Testis (tissue), 3 donors: ENCODE measurements around the gene DNER. TPM values are rescaled to one million over a fixed set of nuclear protein-coding genes. Genes with fewer than 3 reads are reported as not detected.

Experiments
- DNase-seq: peaks from one replicate; pipeline ENCODE4 v3.0.0-alpha.2; 2019
- H3K27ac ChIP-seq, 2 donors: fragments of 200-600 bp; sonication (generic); one replicate each; pipeline ENCODE4 v1.5.1; 2019
- H3K27me3 ChIP-seq: fragments of 200-600 bp; sonication (generic); one replicate; pipeline ENCODE4 v1.5.1; 2019
- H3K36me3 ChIP-seq: fragments of 200-600 bp; sonication (generic); one replicate; pipeline ENCODE4 v1.5.1; 2017; ENCODE audit warnings: low read depth; ENCODE audit errors: missing control alignments
- H3K4me1 ChIP-seq: fragments of 200-600 bp; sonication (generic); one replicate; pipeline ENCODE4 v1.5.1; 2019
- H3K4me3 ChIP-seq, 2 donors: fragments of 200-600 bp; sonication (generic); one replicate each; pipeline ENCODE4 v1.5.1; 2017 to 2019
- H3K9me3 ChIP-seq: fragments of 200-600 bp; sonication (generic); one replicate; pipeline ENCODE4 v1.5.1; 2017
- POLR2A ChIP-seq: fragments of 450-650 bp; IDR thresholded peaks from one replicate; pipeline ENCODE4 v1.6.1; 2017; ENCODE audit warnings: antibody characterized with exemption, mild to moderate bottlenecking, moderate library complexity
- WGBS, 2 donors: methylation state at CpG; one replicate each; pipeline ENCODE4 v1.1.5; 2018; 5-methylcytosine and 5-hydroxymethylcytosine counted together
- intact Hi-C: fragments of 100-400 bp; cut with DNase I; formaldehyde crosslinking; loops from one replicate; pipeline ENCODE4 v1.15.1; 2023; ENCODE audit warnings: low total_unique reads
- polyA plus RNA-seq: library from polyadenylated mRNA; stranded (reverse); fragments of 350-450 nt; fragmentation: Illumina TruSeq; extraction: RNeasy Lipid Tissue Mini Kit (QIAGEN cat#74804); gene quantifications from one replicate; pipeline ENCODE4 v1.2.3, GENCODE V29; 2014; ENCODE audit warnings: low read depth, low replicate concordance; ENCODE audit not compliant: insufficient read depth
- total RNA-seq, 2 donors: library from RNA; depleted of rRNA; stranded (reverse); fragments of >200 nt; gene quantifications; one replicate each; pipeline ENCODE4 v1.2.3, GENCODE V29; 2016
- TF ChIP-seq, protein P1 (sequence below), 3 experiments: fragments of 450-650 bp in 2 of 3; fragments of 200-600 bp in 1 of 3; sonication (generic) in 1 of 3; IDR thresholded peaks; one replicate each; pipeline ENCODE4 v1.5.1; 2016 to 2019; ENCODE audit warnings: antibody characterized with exemption in 3 of 3, mild to moderate bottlenecking in 2 of 3, moderate library complexity in 1 of 3

DNER gene
- total and polyA plus RNA-seq, 3 donors from 2014 or later: 2.0 to 4.8 (median 2.9) TPM

DNA sequence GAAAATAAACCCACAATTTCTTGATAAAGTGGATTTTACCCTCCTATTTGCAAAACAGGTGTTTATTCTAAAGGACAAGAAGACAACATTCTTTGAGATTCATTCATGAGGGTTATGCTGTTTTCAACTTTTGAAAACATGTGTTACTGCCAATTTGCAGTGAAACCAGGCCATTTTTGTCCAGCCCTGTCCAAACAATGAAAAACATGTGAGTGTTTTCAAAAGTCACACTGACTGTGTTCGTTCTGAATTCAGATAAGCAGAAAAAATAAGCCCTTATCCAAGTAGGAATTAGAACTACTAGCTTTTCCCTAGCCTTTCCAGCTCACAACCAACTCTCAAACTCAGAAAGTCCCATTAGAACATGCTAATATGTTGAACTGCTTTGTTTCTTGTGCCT is 295.2 kb downstream of the DNER start:
- WGBS, 2 donors: 23 to 32% methylated on average over 1 of the region's 1 CpG
- no peaks in the 10 kb centered on the region for H3K9me3 ChIP-seq
- DNase-seq: no peak
- H3K4me1 ChIP-seq: peaks cover 10% of the 10 kb centered on the region
- no peaks in the 10 kb centered on the region for H3K36me3 ChIP-seq
- TF ChIP-seq, protein P1, sequence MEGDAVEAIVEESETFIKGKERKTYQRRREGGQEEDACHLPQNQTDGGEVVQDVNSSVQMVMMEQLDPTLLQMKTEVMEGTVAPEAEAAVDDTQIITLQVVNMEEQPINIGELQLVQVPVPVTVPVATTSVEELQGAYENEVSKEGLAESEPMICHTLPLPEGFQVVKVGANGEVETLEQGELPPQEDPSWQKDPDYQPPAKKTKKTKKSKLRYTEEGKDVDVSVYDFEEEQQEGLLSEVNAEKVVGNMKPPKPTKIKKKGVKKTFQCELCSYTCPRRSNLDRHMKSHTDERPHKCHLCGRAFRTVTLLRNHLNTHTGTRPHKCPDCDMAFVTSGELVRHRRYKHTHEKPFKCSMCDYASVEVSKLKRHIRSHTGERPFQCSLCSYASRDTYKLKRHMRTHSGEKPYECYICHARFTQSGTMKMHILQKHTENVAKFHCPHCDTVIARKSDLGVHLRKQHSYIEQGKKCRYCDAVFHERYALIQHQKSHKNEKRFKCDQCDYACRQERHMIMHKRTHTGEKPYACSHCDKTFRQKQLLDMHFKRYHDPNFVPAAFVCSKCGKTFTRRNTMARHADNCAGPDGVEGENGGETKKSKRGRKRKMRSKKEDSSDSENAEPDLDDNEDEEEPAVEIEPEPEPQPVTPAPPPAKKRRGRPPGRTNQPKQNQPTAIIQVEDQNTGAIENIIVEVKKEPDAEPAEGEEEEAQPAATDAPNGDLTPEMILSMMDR (IDR thresholded peaks at IDR 0.05): no peak
- no peak for TF ChIP-seq POLR2A
- peak overlapping the region; percentile 57 to 83 for H3K27ac ChIP-seq
- no peak overlapping the region for H3K4me3 ChIP-seq
- H3K27me3 ChIP-seq: no peaks in the 10 kb centered on the region
- intact Hi-C loops: no loop called here

DNA sequence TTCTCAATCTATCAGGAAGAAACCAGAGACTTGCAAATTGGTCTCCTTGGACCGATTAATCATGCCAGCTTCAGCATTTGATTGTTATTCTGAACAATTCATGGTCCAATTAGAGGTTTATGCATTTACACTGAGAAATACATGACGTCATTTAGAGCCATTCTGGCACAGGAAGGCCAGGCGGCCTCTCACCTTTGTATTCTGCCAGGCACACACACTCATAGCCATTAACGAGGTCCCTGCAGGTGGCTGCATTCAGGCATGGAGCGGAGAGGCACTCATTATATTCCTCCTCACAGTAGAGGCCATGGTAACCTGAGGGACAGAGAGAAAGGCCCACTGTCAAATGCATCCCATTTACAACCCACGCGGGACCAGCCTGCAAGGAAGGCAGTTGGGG is 296.4 kb downstream of the DNER start:
- 77 to 83% methylated on average over 7 of the region's 7 CpGs for WGBS, 2 donors
- DNase-seq: no peak
- peak overlapping the region; percentile 57 to 83 for H3K27ac ChIP-seq

GRCh38 chr2:229417176-229417575 is 297.2 kb downstream of the DNER start:
- Histone ChIP-seq H3K4me3 (no peak overlapping the region), H3K4me1 (peaks cover 10% of the 10 kb centered on the region), H3K36me3 (no peaks in the 10 kb centered on the region), H3K27ac (peak overlapping the region; percentile 57 to 83), H3K9me3 (no peaks in the 10 kb centered on the region), H3K27me3 (no peaks in the 10 kb centered on the region)
- TF ChIP-seq, protein P1 (IDR thresholded peaks at IDR 0.05): no peak
- no peak for TF ChIP-seq POLR2A
- 47 to 80% methylated on average over 8 of the region's 8 CpGs for WGBS, 2 donors
- no peak for DNase-seq
- intact Hi-C loops: no loop called here

More for the DNA sequence above, 296.4 kb downstream of the DNER start:
- Histone ChIP-seq H3K9me3 (no peaks in the 10 kb centered on the region), H3K4me1 (peaks cover 10% of the 10 kb centered on the region), H3K27me3 (no peaks in the 10 kb centered on the region), H3K36me3 (no peaks in the 10 kb centered on the region), H3K4me3 (no peak overlapping the region)
- TF ChIP-seq, protein P1 (IDR thresholded peaks at IDR 0.05): no peak
- TF ChIP-seq POLR2A: no peak
- intact Hi-C loops: no loop called here

- Histone ChIP-seq H3K27ac (peak overlapping the region; percentile 53 to 83), H3K4me3 (no peak overlapping the region), H3K9me3 (no peaks in the 10 kb centered on the region), H3K27me3 (no peaks in the 10 kb centered on the region), H3K36me3 (no peaks in the 10 kb centered on the region), H3K4me1 (peaks cover 10% of the 10 kb centered on the region)
- TF ChIP-seq, protein P1 (IDR thresholded peaks at IDR 0.05): no peak
- TF ChIP-seq POLR2A: no peak
- intact Hi-C loops: no loop called here
- peak; percentile 85 for DNase-seq
- 45 to 60% methylated on average over 5 of the region's 5 CpGs for WGBS, 2 donors
These were observed 298.1 kb downstream of the DNER start for GRCh38 chr2:229416116-229416694.

DNA sequence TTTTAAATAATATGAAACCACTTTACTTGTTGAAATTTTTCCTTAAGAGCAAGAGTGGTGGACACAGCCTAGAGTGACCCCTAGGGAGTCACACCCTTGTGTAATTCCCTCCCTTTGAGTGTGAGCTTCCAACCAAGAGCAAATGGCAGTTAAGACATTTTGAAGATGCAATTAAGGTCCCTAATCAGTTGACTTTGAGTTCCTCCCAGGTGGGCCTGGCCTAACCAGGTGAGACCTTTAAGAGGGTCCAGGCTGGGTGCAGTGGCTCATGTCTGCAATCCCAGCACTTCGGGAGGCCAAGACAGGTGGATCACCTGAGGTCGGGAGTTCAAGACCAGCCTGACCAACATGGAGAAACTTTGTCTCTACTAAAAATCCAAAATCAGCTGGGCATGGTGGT is 299.7 kb downstream of the DNER start:
- intact Hi-C loops: no loop called here
- H3K27ac ChIP-seq: no peak overlapping the region
- no peak for DNase-seq
- no peaks in the 10 kb centered on the region for H3K9me3 ChIP-seq
- H3K4me3 ChIP-seq: no peak overlapping the region
- H3K4me1 ChIP-seq: peaks cover 8% of the 10 kb centered on the region
- no peaks in the 10 kb centered on the region for H3K36me3 ChIP-seq
- H3K27me3 ChIP-seq: no peaks in the 10 kb centered on the region
- 90 to 95% methylated on average over 2 of the region's 2 CpGs for WGBS, 2 donors
- no peak for TF ChIP-seq POLR2A
- TF ChIP-seq, protein P1 (IDR thresholded peaks at IDR 0.05): no peak
